Right lobe of liver (tissue), 6 donors: ENCODE measurements around the gene GRPEL2. TPM values are rescaled to one million over a fixed set of nuclear protein-coding genes. Genes with fewer than 3 reads are reported as not detected.

Experiments used
- ATAC-seq, 4 donors: fragments of 200-7000 bp; cut with Tn5 transposase; one replicate each; pipeline ENCODE4 v1.9.1; 2020; ENCODE audit warnings: mild to moderate bottlenecking in 4 of 4, moderate library complexity in 4 of 4
- DNase-seq, 3 donors: peaks; one replicate each; pipeline ENCODE4 v3.0.0-alpha.2; 2020
- H3K27ac ChIP-seq, 3 donors: fragments of 200-600 bp; one replicate each; pipeline ENCODE4 v1.8.0; 2022
- H3K27me3 ChIP-seq, 2 donors: fragments of 200-600 bp; one replicate each; pipeline ENCODE4 v1.8.0; 2022
- H3K36me3 ChIP-seq, 4 donors: fragments of 200-600 bp; sonication (generic) in 1 of 4; one replicate each; pipeline versions ENCODE4 v1.5.1 to v1.8.0; 2017 to 2022; ENCODE audit warnings: control low read depth in 1 of 4
- H3K4me1 ChIP-seq, 4 donors: fragments of 200-600 bp; sonication (generic) in 1 of 4; one replicate each; pipeline versions ENCODE4 v1.5.1 to v1.8.0; 2017 to 2022; ENCODE audit warnings: control low read depth in 1 of 4
- H3K4me3 ChIP-seq, 3 donors: fragments of 200-600 bp; one replicate each; pipeline ENCODE4 v1.8.0; 2022
- H3K9me3 ChIP-seq, 4 donors: fragments of 200-600 bp; sonication (generic) in 1 of 4; one replicate each; pipeline versions ENCODE4 v1.5.1 to v1.8.0; 2017 to 2022; ENCODE audit warnings: control low read depth in 1 of 4
- POLR2A ChIP-seq: fragments of 450-650 bp; IDR thresholded peaks from one replicate; pipeline ENCODE4 v1.6.1; 2017; ENCODE audit warnings: antibody characterized with exemption, mild to moderate bottlenecking
- WGBS: methylation state at CpG from one replicate; pipeline ENCODE4 v1.1.6; 2018; ENCODE audit warnings: low coverage, low lambda C conversion rate; ENCODE audit not compliant: insufficient coverage; ENCODE audit errors: missing lambda C conversion rate; 5-methylcytosine and 5-hydroxymethylcytosine counted together
- intact Hi-C, 2 donors: fragments of 100-400 bp; cut with DNase I; formaldehyde crosslinking; loops; one replicate each; pipeline versions ENCODE4 v1.11.2 to v1.14.1; 2022
- total RNA-seq, 6 experiments: library from RNA; depleted of rRNA in 2 of 6; stranded (reverse); fragments of >200 nt in 2 of 6; fragmentation: NEBNext Ultra II Directional in 3 of 6; extraction: Animal tissue kit (Norgen Biotek cat#: 25700) in 3 of 6; gene quantifications; one replicate each; pipeline versions ENCODE4 v1.1.0 to v1.2.4, GENCODE V29; 2016 to 2023
- TF ChIP-seq, protein P1 (sequence below), 4 donors: fragments of 200-600 bp in 3 of 4; fragments of 450-650 bp in 1 of 4; IDR thresholded peaks; one replicate each; pipeline versions ENCODE4 v1.5.1 to v1.8.0; 2016 to 2022; ENCODE audit warnings: antibody characterized with exemption in 4 of 4, mild to moderate bottlenecking in 2 of 4
- donor health status: DM: no; HTN: yes; CAD: no.
- donor health status: DM: no; HTN: no; CAD: no.
- donor health status: DM: no; HTN: no; CAD: no.
- donor health status: DM: no; HTN: yes; CAD: no.
- donor health status: DM: no; HTN: yes; CAD: no.

The GRPEL2 gene
- total RNA-seq, 6 experiments from 2014 or later: 4.2 to 6.9 (median 5.9) TPM

DNA sequence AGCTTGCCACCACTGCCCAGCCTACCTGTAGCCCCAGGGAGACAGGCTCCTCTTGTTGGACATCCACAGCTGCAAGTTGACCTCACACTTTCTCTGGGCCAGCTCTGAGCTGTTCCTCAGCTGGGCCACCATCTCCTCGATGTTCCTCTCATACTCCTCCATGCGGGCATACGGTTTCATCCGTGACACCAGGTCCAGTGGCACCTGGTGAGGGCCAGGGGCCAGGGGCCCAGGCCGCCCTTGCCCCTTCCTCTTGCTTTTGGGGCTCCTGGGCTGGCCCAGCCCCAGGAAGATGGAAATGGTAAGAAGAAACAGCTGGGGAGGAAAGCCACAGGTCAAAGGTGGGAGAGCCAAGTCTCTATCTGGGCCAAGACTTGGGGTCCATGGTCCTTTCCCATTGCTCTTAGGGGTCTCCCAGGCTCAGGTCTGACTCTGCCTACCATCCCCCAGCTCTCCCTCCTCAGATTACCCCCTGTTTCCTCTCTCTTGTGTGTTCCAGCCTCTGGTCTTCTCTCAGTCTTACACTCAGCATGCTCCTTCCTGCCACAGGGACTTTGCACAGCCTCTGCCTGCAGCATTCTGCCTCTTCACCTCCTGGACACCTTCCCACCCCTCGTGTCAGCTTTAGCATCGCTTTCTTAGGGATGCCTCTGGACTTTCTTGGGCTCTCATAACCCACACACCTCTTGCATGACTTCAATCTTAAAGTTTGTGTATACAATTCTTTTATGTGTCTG is 31.6 kb downstream of the GRPEL2 start:
- DNase-seq (no peak), ATAC-seq (no peak)
- intact Hi-C loops: no loop called here

DNA sequence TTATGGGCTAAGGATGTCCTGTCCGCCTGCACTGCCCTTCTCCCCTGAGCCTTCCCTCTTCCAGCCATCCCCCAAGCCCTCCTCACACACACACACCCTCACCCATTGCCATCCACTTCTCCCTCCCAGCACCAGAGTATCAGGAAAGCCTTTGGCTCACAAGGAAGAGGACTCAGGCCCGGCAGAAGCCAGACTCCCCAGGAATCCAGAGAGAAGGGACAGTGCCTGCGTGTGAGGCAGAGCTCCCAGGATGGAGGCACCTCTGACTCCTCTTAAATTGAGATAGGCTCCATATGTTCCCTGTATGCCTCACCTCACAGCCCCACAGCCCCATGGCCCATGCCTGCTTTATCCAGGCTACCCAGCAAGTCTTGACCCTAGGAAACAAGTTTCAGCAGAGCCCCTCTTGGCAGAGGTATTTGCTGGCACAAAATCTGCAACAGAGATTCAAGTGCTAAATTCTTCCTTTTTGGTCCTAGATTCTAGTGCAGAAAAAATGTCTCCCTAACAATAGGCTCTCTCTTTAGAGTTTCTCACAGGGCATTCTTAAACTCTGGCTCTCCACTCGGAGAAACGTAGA is 33.0 kb downstream of the GRPEL2 start:
- no peak overlapping the region for H3K4me3 ChIP-seq
- no peak for TF ChIP-seq POLR2A
- TF ChIP-seq, protein P1, sequence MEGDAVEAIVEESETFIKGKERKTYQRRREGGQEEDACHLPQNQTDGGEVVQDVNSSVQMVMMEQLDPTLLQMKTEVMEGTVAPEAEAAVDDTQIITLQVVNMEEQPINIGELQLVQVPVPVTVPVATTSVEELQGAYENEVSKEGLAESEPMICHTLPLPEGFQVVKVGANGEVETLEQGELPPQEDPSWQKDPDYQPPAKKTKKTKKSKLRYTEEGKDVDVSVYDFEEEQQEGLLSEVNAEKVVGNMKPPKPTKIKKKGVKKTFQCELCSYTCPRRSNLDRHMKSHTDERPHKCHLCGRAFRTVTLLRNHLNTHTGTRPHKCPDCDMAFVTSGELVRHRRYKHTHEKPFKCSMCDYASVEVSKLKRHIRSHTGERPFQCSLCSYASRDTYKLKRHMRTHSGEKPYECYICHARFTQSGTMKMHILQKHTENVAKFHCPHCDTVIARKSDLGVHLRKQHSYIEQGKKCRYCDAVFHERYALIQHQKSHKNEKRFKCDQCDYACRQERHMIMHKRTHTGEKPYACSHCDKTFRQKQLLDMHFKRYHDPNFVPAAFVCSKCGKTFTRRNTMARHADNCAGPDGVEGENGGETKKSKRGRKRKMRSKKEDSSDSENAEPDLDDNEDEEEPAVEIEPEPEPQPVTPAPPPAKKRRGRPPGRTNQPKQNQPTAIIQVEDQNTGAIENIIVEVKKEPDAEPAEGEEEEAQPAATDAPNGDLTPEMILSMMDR (IDR thresholded peaks at IDR 0.05): no peak
- no peaks in the 10 kb centered on the region for H3K36me3 ChIP-seq
- no peak overlapping the region for H3K27ac ChIP-seq
- intact Hi-C loops: no loop called here
- H3K27me3 ChIP-seq: no peaks in the 10 kb centered on the region
- ATAC-seq (no peak), DNase-seq (no peak)
- H3K4me1 ChIP-seq: no peaks in the 10 kb centered on the region
- WGBS: 42% methylated on average over 3 of the region's 5 CpGs
- no peaks in the 10 kb centered on the region for H3K9me3 ChIP-seq

More for the DNA sequence above, 31.6 kb downstream of the GRPEL2 start:
- H3K9me3 ChIP-seq: no peaks in the 10 kb centered on the region
- TF ChIP-seq, protein P1 (IDR thresholded peaks at IDR 0.05): no peak
- no peak for TF ChIP-seq POLR2A
- H3K27ac ChIP-seq: no peak overlapping the region
- H3K4me1 ChIP-seq: no peaks in the 10 kb centered on the region
- no peak overlapping the region for H3K4me3 ChIP-seq
- 81% methylated on average over 2 of the region's 7 CpGs for WGBS
- no peaks in the 10 kb centered on the region for H3K36me3 ChIP-seq
- H3K27me3 ChIP-seq: no peaks in the 10 kb centered on the region

DNA sequence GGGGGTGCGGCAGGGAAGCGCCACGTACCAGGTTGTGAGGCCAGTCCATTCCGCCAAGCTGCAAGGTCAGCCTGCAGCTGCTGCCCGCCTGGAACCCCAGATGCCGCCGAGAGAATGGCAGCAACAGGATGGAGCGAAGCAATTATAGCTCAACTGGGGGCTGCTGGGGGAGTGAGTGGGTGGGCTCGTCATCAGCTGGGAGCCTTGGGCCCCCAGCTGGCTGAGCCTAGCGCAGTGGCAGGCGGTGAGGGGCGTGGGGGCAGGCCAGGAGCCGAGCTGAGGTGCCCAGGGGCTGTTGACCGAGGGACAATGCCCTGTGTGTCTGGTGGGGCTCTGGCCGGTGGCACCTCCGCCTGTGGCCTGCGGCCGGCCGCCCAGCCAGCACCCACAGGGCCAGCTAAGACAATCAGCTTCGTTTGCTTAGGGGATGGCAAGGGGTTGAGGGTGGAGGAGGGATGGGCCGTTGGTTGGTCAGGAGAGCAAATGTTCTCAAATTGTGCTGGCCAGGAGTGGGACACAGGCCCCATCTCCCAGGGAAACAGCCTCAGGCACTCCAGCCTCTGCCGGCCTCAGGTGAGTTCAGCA is 34.0 kb downstream of the GRPEL2 start, which contains the start of gene IL17B:
IL17B (minus strand) TSS at position 116 of the 585 bp plus-strand sequence; CDS start at position 49, 67 bp downstream.
- no peak for DNase-seq
- no peak for ATAC-seq
- Histone ChIP-seq H3K4me3 (no peak within 1 kb of the TSS), H3K36me3 (no peaks in the 10 kb centered on the region), H3K4me1 (no peaks in the 10 kb centered on the region), H3K27me3 (no peaks in the 10 kb centered on the region), H3K27ac (no peak within 1 kb of the TSS), H3K9me3 (no peaks in the 10 kb centered on the region)
- intact Hi-C loops: no loop called here
- TF ChIP-seq POLR2A: no peak
- TF ChIP-seq, protein P1 (IDR thresholded peaks at IDR 0.05): no peak
- WGBS: 91% methylated on average over 5 of the region's 22 CpGs

DNA sequence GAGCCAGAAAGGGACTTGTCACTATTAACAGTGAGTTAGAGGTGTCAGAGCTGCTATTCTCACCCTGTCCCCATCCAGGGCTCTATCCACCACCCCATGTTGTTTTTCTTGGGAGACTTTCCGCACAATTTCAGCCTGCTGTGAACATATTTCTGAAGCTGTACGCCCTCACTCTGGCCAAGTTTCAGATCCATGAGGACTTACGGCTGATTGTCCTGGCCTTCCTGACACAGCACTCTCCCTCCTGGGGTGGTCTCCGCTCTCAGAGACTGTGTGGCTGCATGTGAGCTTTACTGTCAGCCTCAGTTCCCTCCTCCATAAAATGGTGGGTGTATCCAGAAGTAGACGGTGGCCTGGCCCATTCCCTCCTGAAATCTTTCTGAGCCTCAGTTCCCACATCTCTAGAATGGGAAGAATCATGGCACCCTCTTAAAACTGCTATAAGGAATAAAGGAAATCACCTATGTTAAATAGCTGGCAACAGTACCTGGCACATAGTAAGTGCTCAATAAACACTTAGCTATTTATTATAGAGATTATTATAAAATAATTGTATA is 34.6 kb downstream of the GRPEL2 start:
- ATAC-seq (no peak), DNase-seq (no peak)
- H3K27me3 ChIP-seq: no peaks in the 10 kb centered on the region
- no peaks in the 10 kb centered on the region for H3K4me1 ChIP-seq
- intact Hi-C loops: loop anchor here in 1 of 2 donors (5.0 kb wide), 2 partner anchors 42 to 187 kb away; no protein-coding TSS in a partner anchor
- H3K9me3 ChIP-seq: no peaks in the 10 kb centered on the region
- H3K4me3 ChIP-seq: no peak overlapping the region
- H3K36me3 ChIP-seq: no peaks in the 10 kb centered on the region
- H3K27ac ChIP-seq: no peak overlapping the region
- no peak for TF ChIP-seq POLR2A
- TF ChIP-seq, protein P1 (IDR thresholded peaks at IDR 0.05): no peak
- 97% methylated on average over 5 of the region's 5 CpGs for WGBS
